SH-SY5Y (cell line): ENCODE results near the gene OTC.

ENCODE experiments used
- GATA2 ChIP-seq: IDR thresholded peaks from 2 replicates; pipeline ENCODE4 v1.6.1; 2011; ENCODE audit warnings: mild to moderate bottlenecking, low read depth, low read length
- GATA3 ChIP-seq: IDR thresholded peaks from 2 replicates; pipeline ENCODE4 v1.6.1; 2011; ENCODE audit warnings: low read depth, mild to moderate bottlenecking, low read length, moderate library complexity

- TF ChIP-seq GATA2 (no peak), GATA3 (no peak)
These were observed 24.7 kb upstream of the OTC start for GRCh38 chrX:38327775-38328081.
